Measurements from ENCODE around the gene MPHOSPH10. TPM values are rescaled to one million over a fixed set of nuclear protein-coding genes. Genes with fewer than 3 reads are reported as not detected.

MPHOSPH10 gene
- total and polyA plus RNA-seq, 2 donors = 26.3 to 42.2 TPM

DNA sequence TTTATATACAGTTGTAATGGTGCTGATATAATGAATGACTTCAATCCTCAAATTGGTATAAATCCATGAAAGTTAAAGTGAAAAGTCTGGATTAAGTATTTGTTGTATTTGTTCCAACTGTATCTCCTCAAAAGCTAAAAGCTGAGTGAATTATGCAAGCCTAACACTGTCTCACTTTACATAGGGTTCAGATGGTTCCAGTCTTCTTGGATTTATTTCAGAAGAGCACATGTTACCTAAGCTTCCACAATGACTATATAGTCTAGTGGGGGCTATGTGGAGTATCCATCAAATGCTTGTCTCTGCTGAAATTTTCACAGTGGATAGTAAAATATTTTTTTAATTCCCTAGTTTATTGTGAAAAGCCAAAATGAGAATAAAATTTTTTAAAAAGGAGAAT, 13.4 kb upstream of the MPHOSPH10 start:
- no peaks in the 10 kb centered on the region for H3K27me3 ChIP-seq (ENCODE audit: control insufficient read depth in 2 of 2, insufficient read depth in 1 of 2, low read length in 1 of 2)
- no peak for DNase-seq (ENCODE audit: low read depth in 6 of 9, low spot score in 9 of 9)
- H3K4me3 ChIP-seq (ENCODE audit: low read length in 2 of 2) = no peak overlapping the region
- no peaks in the 10 kb centered on the region for H3K4me1 ChIP-seq (ENCODE audit: control insufficient read depth in 2 of 2, insufficient read depth in 2 of 2, low read length in 2 of 2)
- no peak overlapping the region for H3K27ac ChIP-seq (ENCODE audit: low read depth in 1 of 2, low read length in 1 of 2)
- peaks cover 9 to 12% of the 10 kb centered on the region in 2 donors for H3K36me3 ChIP-seq (ENCODE audit: control insufficient read depth in 2 of 2, insufficient read depth in 2 of 2, low read length in 1 of 2)
- no peaks in the 10 kb centered on the region for H3K9me3 ChIP-seq (ENCODE audit: control insufficient read depth in 2 of 2, insufficient read depth in 1 of 2, low read length in 1 of 2)

DNA sequence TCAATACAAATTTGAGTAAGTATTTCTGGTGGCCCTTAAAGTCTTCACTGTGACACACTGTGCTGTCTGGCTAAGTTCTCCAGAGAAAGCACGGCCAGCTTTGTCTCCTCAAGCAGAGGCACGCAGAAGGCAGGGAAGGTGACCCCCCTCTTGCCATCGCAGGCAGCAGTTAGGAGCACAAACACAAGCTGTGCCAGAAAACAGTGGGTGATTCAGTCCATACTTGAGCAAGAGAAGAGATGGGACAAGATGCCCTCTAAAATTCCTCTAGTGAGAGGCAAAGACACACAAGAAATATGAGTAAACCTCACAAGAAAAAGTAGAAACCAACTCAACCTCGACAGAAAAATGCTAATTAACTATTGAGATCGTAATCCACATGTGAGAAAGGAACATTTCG, 10.2 kb upstream of the MPHOSPH10 start:
- H3K27me3 ChIP-seq (ENCODE audit: control insufficient read depth in 2 of 2, insufficient read depth in 1 of 2, low read length in 1 of 2) = no peaks in the 10 kb centered on the region
- no peak for DNase-seq (ENCODE audit: low read depth in 6 of 9, low spot score in 9 of 9)
- no peaks in the 10 kb centered on the region for H3K9me3 ChIP-seq (ENCODE audit: control insufficient read depth in 2 of 2, insufficient read depth in 1 of 2, low read length in 1 of 2)
- no peak overlapping the region for H3K27ac ChIP-seq (ENCODE audit: low read depth in 1 of 2, low read length in 1 of 2)
- peaks cover 9 to 15% of the 10 kb centered on the region in 2 donors for H3K36me3 ChIP-seq (ENCODE audit: control insufficient read depth in 2 of 2, insufficient read depth in 2 of 2, low read length in 1 of 2)
- no peaks in the 10 kb centered on the region for H3K4me1 ChIP-seq (ENCODE audit: control insufficient read depth in 2 of 2, insufficient read depth in 2 of 2, low read length in 2 of 2)
- WGBS = 91% methylated on average over 6 of the region's 6 CpGs
- no peak overlapping the region for H3K4me3 ChIP-seq (ENCODE audit: low read length in 2 of 2)

DNA sequence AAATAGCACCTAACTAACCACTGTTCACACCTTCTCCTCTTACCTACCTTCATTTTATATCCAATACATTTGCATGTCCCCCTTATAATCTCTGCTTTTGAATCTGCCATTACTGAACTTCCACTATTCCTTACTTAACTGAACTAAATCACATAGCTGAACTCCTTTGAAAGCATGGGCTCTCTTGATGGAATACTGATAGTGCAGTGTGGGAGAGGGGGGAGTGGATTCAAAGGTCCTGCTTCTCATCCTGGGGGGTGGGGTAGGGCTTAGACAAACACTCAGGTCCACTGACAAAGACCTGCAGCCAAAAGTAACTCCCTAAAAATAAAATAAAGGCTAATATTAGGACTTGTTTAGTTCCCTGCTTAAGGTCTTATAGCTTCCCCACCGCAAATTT, 9.0 kb upstream of the MPHOSPH10 start:
- DNase-seq (ENCODE audit: low read depth in 6 of 9, low spot score in 9 of 9) = no peak
- Histone ChIP-seq H3K4me3 (ENCODE audit: low read length in 2 of 2) (no peak overlapping the region), H3K36me3 (ENCODE audit: control insufficient read depth in 2 of 2, insufficient read depth in 2 of 2, low read length in 1 of 2) (peaks cover 9 to 15% of the 10 kb centered on the region in 2 donors), H3K27ac (ENCODE audit: low read depth in 1 of 2, low read length in 1 of 2) (no peak overlapping the region), H3K27me3 (ENCODE audit: control insufficient read depth in 2 of 2, insufficient read depth in 1 of 2, low read length in 1 of 2) (no peaks in the 10 kb centered on the region), H3K4me1 (ENCODE audit: control insufficient read depth in 2 of 2, insufficient read depth in 2 of 2, low read length in 2 of 2) (no peaks in the 10 kb centered on the region), H3K9me3 (ENCODE audit: control insufficient read depth in 2 of 2, insufficient read depth in 1 of 2, low read length in 1 of 2) (no peaks in the 10 kb centered on the region)
- 97% methylated on average over 1 of the region's 1 CpG for WGBS

DNA sequence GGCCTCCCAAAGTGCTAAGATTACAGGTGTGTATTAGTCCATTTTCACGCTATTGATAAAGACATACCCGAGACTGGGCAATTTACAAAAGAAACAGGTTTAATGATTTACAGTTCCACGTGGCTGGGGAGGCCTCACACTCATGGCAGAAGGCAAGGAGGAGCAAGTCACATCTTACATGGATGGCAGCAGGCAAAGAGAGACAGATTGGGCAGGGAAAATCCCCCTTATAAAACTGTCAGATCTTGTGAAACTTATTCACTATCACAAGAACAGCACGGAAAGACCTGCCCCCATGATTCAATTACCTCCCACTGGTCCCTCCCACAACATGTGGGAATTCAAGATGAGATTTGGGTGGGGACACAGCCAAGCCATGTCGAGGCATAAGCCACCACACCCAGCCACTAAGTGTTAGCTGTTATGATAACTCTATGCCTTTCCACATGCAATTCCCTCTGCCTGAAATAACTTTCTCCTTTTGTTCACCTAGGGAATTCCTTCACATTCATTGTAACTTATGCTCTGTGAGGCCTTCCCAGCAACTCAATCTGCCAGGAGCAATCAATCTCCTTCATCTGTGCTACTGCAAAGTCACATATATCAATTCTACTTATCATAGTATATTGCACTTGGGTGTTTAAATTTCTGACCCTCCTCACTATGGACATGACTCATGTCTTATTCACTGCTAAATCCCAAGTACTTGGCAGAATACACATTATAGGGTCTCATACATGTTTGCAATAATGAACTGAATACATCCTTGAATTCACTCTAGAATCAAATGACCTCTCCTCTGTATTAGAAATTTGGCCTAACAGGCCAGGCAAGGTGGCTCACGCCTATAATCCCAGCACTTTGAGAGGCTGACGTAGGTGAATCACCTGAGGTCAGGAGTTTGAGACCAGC, 7.8 kb upstream of the MPHOSPH10 start:
- no peaks in the 10 kb centered on the region for H3K9me3 ChIP-seq (ENCODE audit: control insufficient read depth in 2 of 2, insufficient read depth in 1 of 2, low read length in 1 of 2)
- H3K36me3 ChIP-seq (ENCODE audit: control insufficient read depth in 2 of 2, insufficient read depth in 2 of 2, low read length in 1 of 2) = peaks cover 9 to 15% of the 10 kb centered on the region in 2 donors
- DNase-seq (ENCODE audit: low read depth in 6 of 9, low spot score in 9 of 9) = no peak

DNA sequence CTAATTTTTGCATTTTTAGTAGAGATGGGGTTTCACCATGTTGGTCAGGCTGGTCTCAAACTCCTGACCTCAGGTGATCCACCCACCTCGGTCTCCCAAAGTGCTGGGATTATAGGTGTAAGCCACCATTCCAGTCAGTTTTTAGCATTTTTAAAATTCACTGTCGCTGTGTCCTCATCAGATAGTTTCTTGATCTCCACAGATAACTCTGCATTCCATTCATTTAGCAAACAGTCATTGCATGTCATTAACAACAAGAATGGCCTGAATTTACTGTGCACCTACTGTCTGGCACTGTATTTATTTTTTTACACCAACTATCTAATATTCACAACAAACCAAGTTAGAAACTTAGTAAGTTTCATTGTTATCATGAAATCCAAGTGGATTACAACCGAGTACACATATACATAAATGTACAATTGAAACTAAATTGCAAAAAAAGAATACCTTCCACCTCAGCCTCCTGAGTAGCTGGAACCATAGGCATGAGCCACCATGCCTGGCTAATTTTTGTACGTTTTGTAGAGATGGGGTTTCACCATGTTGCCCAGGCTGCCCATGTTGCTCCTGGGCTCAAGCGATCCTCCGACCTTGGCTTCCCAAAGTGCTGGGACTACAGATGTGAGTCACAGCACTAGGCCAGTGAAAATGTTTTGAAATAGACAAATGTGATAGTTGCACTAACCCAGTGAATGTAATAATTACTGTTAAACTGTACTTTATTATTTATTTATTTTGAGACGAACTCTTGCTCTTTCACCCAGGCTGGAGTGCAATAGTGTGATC, 4.7 kb upstream of the MPHOSPH10 start:
- no peak overlapping the region for H3K4me3 ChIP-seq (ENCODE audit: low read length in 2 of 2)
- no peaks in the 10 kb centered on the region for H3K27me3 ChIP-seq (ENCODE audit: control insufficient read depth in 2 of 2, insufficient read depth in 1 of 2, low read length in 1 of 2)
- no peak overlapping the region for H3K27ac ChIP-seq (ENCODE audit: low read depth in 1 of 2, low read length in 1 of 2)
- peaks cover 0 to 4% of the 10 kb centered on the region in 2 donors for H3K4me1 ChIP-seq (ENCODE audit: control insufficient read depth in 2 of 2, insufficient read depth in 2 of 2, low read length in 2 of 2)
- H3K9me3 ChIP-seq (ENCODE audit: control insufficient read depth in 2 of 2, insufficient read depth in 1 of 2, low read length in 1 of 2) = no peaks in the 10 kb centered on the region
- no peak for DNase-seq (ENCODE audit: low read depth in 6 of 9, low spot score in 9 of 9)
- WGBS = 98% methylated on average over 7 of the region's 7 CpGs
- H3K36me3 ChIP-seq (ENCODE audit: control insufficient read depth in 2 of 2, insufficient read depth in 2 of 2, low read length in 1 of 2) = peaks cover 7 to 9% of the 10 kb centered on the region in 2 donors

More for the DNA sequence above, 7.8 kb upstream of the MPHOSPH10 start:
- Histone ChIP-seq H3K4me3 (ENCODE audit: low read length in 2 of 2) (no peak overlapping the region), H3K4me1 (ENCODE audit: control insufficient read depth in 2 of 2, insufficient read depth in 2 of 2, low read length in 2 of 2) (no peaks in the 10 kb centered on the region), H3K27me3 (ENCODE audit: control insufficient read depth in 2 of 2, insufficient read depth in 1 of 2, low read length in 1 of 2) (no peaks in the 10 kb centered on the region), H3K27ac (ENCODE audit: low read depth in 1 of 2, low read length in 1 of 2) (no peak overlapping the region)
- WGBS = 98% methylated on average over 7 of the region's 7 CpGs

DNA sequence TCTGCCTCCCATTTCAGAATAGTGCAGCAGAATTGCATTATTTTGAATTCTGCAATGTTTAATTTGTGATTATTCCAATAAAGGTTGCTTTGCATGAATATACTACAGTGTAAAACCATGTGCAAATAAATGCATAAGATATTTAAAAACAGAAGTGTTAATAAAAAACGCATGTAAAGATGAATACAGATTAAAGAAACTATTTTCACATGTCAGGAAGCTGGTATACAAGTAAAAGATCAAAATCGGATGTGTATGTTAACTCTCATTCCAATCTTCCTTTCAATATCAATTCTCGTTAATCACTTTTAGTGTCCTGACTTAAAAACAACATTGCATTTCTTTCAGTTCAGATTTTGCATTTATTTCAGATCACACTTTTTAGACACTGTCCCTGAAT, 3.5 kb upstream of the MPHOSPH10 start:
- no peak for DNase-seq (ENCODE audit: low read depth in 6 of 9, low spot score in 9 of 9)
- Histone ChIP-seq H3K9me3 (ENCODE audit: control insufficient read depth in 2 of 2, insufficient read depth in 1 of 2, low read length in 1 of 2) (no peaks in the 10 kb centered on the region), H3K36me3 (ENCODE audit: control insufficient read depth in 2 of 2, insufficient read depth in 2 of 2, low read length in 1 of 2) (peaks cover 6 to 7% of the 10 kb centered on the region in 2 donors), H3K4me1 (ENCODE audit: control insufficient read depth in 2 of 2, insufficient read depth in 2 of 2, low read length in 2 of 2) (peaks cover 6 to 8% of the 10 kb centered on the region in 2 donors), H3K27ac (ENCODE audit: low read depth in 1 of 2, low read length in 1 of 2) (no peak overlapping the region), H3K4me3 (ENCODE audit: low read length in 2 of 2) (no peak overlapping the region), H3K27me3 (ENCODE audit: control insufficient read depth in 2 of 2, insufficient read depth in 1 of 2, low read length in 1 of 2) (no peaks in the 10 kb centered on the region)
- WGBS = 95% methylated on average over 3 of the region's 3 CpGs

DNA sequence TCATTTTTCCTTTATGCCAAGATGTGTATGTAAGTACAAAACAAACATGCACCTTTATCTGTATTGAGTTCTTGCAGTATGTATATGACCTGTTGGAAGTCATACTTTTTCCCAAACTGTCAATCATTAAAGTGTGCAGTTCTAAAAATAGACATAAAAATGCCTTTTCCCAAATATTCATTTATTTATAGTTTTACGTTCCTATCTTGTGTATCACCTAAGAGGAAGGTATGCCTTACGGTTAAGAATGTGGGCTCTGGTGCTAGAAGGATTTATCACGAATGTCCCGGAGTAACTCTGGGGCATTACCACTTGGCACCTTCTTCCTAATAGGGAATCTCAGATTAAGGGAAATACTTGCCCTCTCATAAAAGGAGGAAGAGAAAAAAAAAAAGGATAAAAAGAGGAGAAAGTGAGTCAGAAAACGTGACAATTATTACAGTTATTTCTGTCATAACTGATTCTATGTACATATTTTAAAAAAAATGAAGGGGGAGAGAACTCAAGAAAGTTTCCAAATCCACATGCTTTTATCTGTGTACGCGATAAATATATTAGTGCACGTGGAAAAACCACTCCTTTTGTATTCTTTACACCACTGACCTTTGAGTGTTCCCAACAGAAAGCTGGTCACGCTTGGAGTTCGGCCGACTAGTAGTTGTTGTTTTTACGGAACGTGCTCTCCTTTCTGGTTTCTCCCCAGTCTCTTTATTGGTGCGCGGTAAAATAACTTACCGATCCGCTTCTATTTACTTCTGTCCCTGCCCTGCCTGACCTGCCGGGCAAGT, 1.1 kb upstream of the MPHOSPH10 start:
- Histone ChIP-seq H3K9me3 (ENCODE audit: control insufficient read depth in 2 of 2, insufficient read depth in 1 of 2, low read length in 1 of 2) (no peaks in the 10 kb centered on the region), H3K36me3 (ENCODE audit: control insufficient read depth in 2 of 2, insufficient read depth in 2 of 2, low read length in 1 of 2) (peaks cover 3 to 7% of the 10 kb centered on the region in 2 donors), H3K27ac (ENCODE audit: low read depth in 1 of 2, low read length in 1 of 2) (peak overlapping the region; percentile 87 to 93), H3K4me1 (ENCODE audit: control insufficient read depth in 2 of 2, insufficient read depth in 2 of 2, low read length in 2 of 2) (peaks cover 6 to 8% of the 10 kb centered on the region in 2 donors), H3K4me3 (ENCODE audit: low read length in 2 of 2) (peak overlapping the region; percentile 84 to 92), H3K27me3 (ENCODE audit: control insufficient read depth in 2 of 2, insufficient read depth in 1 of 2, low read length in 1 of 2) (no peaks in the 10 kb centered on the region)
- DNase-seq (ENCODE audit: low read depth in 6 of 9, low spot score in 9 of 9) = peak in 4 of 9 donors; percentile 3 to 12 (median 6)
- WGBS = 4% methylated on average over 18 of the region's 18 CpGs

DNA sequence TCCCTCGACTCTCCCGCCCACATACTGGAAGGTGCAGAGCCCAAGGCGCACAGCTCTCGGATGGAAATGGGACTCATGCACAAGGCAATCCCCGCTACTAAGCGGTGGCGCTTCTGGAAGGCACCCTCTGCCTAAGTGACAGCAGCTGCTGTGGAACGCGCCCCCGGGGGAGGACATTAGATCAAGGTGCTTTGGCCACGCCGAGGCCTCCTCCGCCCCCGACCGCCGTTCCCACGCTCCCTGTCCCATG, 607 bp upstream of the MPHOSPH10 start:
- Histone ChIP-seq H3K36me3 (ENCODE audit: control insufficient read depth in 2 of 2, insufficient read depth in 2 of 2, low read length in 1 of 2) (peaks cover 5 to 10% of the 10 kb centered on the region in 2 donors), H3K9me3 (ENCODE audit: control insufficient read depth in 2 of 2, insufficient read depth in 1 of 2, low read length in 1 of 2) (no peaks in the 10 kb centered on the region), H3K4me1 (ENCODE audit: control insufficient read depth in 2 of 2, insufficient read depth in 2 of 2, low read length in 2 of 2) (peaks cover 6 to 8% of the 10 kb centered on the region in 2 donors), H3K27ac (ENCODE audit: low read depth in 1 of 2, low read length in 1 of 2) (peak overlapping the region; percentile 87 to 93), H3K27me3 (ENCODE audit: control insufficient read depth in 2 of 2, insufficient read depth in 1 of 2, low read length in 1 of 2) (no peaks in the 10 kb centered on the region), H3K4me3 (ENCODE audit: low read length in 2 of 2) (peak overlapping the region; percentile 84 to 92)
- WGBS = under 1% methylated on average over 17 of the region's 17 CpGs
- no peak for DNase-seq (ENCODE audit: low read depth in 6 of 9, low spot score in 9 of 9)
